ENCODE measurements around the gene TMEM17.

Gene TMEM17

GRCh38 chr2:62458206-62458641 is 47.8 kb downstream of the TMEM17 start:
- no peak for TF ChIP-seq CTCF (IDR thresholded peaks at IDR 0.05; ENCODE audit: insufficient read depth, low read depth, low read length, missing control alignments)
- no peak for DNase-seq (ENCODE audit: low read depth)
- no peak overlapping the region for H3K4me3 ChIP-seq (ENCODE audit: low read depth, low read length)

- no peak for TF ChIP-seq CTCF (IDR thresholded peaks at IDR 0.05; ENCODE audit: insufficient read depth, low read depth, low read length, missing control alignments)
- peak overlapping the region; percentile 67; the same call in 1 of the 2 replicates for H3K4me3 ChIP-seq (ENCODE audit: low read depth, low read length)
- DNase-seq (ENCODE audit: low read depth): no peak
These were observed 48.4 kb downstream of the TMEM17 start for GRCh38 chr2:62457556-62457955.

GRCh38 chr2:62456721-62457539 is 49.1 kb downstream of the TMEM17 start:
- DNase-seq (ENCODE audit: low read depth): peak; percentile 61
- peak; percentile 91 for TF ChIP-seq CTCF (IDR thresholded peaks at IDR 0.05; ENCODE audit: insufficient read depth, low read depth, low read length, missing control alignments)
- H3K4me3 ChIP-seq (ENCODE audit: low read depth, low read length): peak overlapping the region; percentile 67

- no peak for DNase-seq (ENCODE audit: low read depth)
- no peak for TF ChIP-seq CTCF (IDR thresholded peaks at IDR 0.05; ENCODE audit: insufficient read depth, low read depth, low read length, missing control alignments)
- H3K4me3 ChIP-seq (ENCODE audit: low read depth, low read length): no peak overlapping the region
These were observed 49.9 kb downstream of the TMEM17 start for GRCh38 chr2:62455957-62456692.

- no peak for TF ChIP-seq CTCF (IDR thresholded peaks at IDR 0.05; ENCODE audit: insufficient read depth, low read depth, low read length, missing control alignments)
These were observed 52.0 kb downstream of the TMEM17 start for GRCh38 chr2:62453955-62454354.

GRCh38 chr2:62452701-62453454 is 53.1 kb downstream of the TMEM17 start:
- no peak for TF ChIP-seq CTCF (IDR thresholded peaks at IDR 0.05; ENCODE audit: insufficient read depth, low read depth, low read length, missing control alignments)
- no peak for DNase-seq (ENCODE audit: low read depth)
- no peak overlapping the region for H3K4me3 ChIP-seq (ENCODE audit: low read depth, low read length)

More at GRCh38 chr2:62453955-62454354, 52.0 kb downstream of the TMEM17 start:
- H3K4me3 ChIP-seq (ENCODE audit: low read depth, low read length): no peak overlapping the region
- no peak for DNase-seq (ENCODE audit: low read depth)

All from GM12865 (cell line).